DND-41 (cell line): ENCODE data around the gene RNFT1.
"Not testable (repeated sequence)": the region's sequence is repeated elsewhere in the genome, so short reads cannot be mapped to it uniquely, and the experiment has no call there.

Experiments used
- EZH2 ChIP-seq: IDR thresholded peaks from 3 replicates; pipeline ENCODE4 v1.6.1; 2012; ENCODE audit warnings: borderline replicate concordance, low read depth, mild to moderate bottlenecking, moderate library complexity, low read length, inconsistent platforms; ENCODE audit not compliant: severe bottlenecking
- TF ChIP-seq, protein P1 (sequence below): IDR thresholded peaks from 2 replicates; pipeline ENCODE4 v1.5.1; 2012; ENCODE audit warnings: borderline replicate concordance, low read length, moderate library complexity, mild to moderate bottlenecking; ENCODE audit not compliant: poor library complexity, severe bottlenecking; ENCODE audit errors: extremely low read depth

DNA sequence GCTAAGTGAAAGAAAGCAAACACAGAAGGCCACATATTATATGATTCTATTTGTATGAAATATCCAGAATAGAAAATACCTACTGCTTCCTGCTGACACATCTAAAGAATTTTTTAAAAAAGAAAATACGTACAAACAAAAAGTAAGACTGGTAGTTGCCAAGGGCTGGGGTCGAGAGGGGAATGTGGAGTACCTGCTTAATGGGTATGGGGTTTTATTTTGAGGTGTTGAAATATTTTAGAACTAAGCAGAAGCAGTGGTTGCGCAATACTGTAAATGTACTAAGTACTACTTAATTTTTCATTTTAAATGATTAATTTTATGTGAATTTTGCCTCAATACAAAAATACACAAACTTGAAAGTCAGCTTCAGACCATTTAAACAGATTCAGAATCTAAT is 32.1 kb upstream of the RNFT1 start:
- TF ChIP-seq, protein P1, sequence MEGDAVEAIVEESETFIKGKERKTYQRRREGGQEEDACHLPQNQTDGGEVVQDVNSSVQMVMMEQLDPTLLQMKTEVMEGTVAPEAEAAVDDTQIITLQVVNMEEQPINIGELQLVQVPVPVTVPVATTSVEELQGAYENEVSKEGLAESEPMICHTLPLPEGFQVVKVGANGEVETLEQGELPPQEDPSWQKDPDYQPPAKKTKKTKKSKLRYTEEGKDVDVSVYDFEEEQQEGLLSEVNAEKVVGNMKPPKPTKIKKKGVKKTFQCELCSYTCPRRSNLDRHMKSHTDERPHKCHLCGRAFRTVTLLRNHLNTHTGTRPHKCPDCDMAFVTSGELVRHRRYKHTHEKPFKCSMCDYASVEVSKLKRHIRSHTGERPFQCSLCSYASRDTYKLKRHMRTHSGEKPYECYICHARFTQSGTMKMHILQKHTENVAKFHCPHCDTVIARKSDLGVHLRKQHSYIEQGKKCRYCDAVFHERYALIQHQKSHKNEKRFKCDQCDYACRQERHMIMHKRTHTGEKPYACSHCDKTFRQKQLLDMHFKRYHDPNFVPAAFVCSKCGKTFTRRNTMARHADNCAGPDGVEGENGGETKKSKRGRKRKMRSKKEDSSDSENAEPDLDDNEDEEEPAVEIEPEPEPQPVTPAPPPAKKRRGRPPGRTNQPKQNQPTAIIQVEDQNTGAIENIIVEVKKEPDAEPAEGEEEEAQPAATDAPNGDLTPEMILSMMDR = not testable (repeated sequence)
- not testable (repeated sequence) for TF ChIP-seq EZH2
